Activated T-cell treated with anti-CD3 and anti-CD28 coated beads, Interleukin-2, amount 50 U/mL, for 24 hours (primary cell): Measurements from ENCODE around the gene MYH9.

ENCODE experiments used
- DNase-seq: peaks from one replicate; pipeline ENCODE4 v3.0.0-alpha.2; 2020
- H3K27ac Mint-ChIP-seq: 2 replicates; pipeline ENCODE4 v1.8.0; 2020; ENCODE audit warnings: mild to moderate bottlenecking, mixed read lengths
- H3K27me3 Mint-ChIP-seq: 2 replicates; pipeline ENCODE4 v1.8.0; 2020; ENCODE audit warnings: mixed read lengths
- H3K36me3 Mint-ChIP-seq: 2 replicates; pipeline ENCODE4 v1.8.0; 2020; ENCODE audit warnings: low read depth, mixed read lengths
- H3K4me1 Mint-ChIP-seq: 2 replicates; pipeline ENCODE4 v1.8.0; 2020; ENCODE audit warnings: low read depth, mixed read lengths
- H3K4me3 Mint-ChIP-seq: 2 replicates; pipeline ENCODE4 v1.8.0; 2020; ENCODE audit warnings: mild to moderate bottlenecking, moderate library complexity, mixed read lengths
- H3K9me3 Mint-ChIP-seq: 2 replicates; pipeline ENCODE4 v1.8.0; 2020; ENCODE audit warnings: mixed read lengths

The MYH9 gene

DNA sequence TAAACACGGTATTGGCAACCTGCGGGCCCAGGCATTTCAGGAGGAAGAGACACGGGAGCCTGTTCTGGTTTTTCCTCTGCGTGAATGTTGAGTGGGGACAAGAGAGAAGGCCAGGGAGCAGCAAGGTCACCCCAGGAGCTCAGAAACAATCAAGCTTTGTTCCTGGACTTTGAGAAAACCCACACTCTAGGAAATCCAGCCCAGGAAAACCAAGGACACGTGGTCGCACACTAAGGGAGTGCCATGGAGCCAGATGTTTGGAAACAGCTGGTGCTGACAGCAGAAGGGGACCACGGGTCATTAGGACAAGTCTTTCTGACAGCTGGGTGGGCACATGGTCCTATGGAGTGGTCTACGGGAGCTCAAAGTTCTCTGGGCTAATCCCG lies 44.1 kb downstream of the MYH9 start:
- H3K36me3 Mint-ChIP-seq, result peaks cover 95% of the 10 kb centered on the region
- peak overlapping the region; percentile 58 for H3K4me3 Mint-ChIP-seq
- H3K9me3 Mint-ChIP-seq, result no peaks in the 10 kb centered on the region
- H3K27me3 Mint-ChIP-seq, result no peaks in the 10 kb centered on the region
- H3K4me1 Mint-ChIP-seq, result peaks cover 89% of the 10 kb centered on the region
- DNase-seq, result no peak
- H3K27ac Mint-ChIP-seq, result peak overlapping the region; percentile 94

DNA sequence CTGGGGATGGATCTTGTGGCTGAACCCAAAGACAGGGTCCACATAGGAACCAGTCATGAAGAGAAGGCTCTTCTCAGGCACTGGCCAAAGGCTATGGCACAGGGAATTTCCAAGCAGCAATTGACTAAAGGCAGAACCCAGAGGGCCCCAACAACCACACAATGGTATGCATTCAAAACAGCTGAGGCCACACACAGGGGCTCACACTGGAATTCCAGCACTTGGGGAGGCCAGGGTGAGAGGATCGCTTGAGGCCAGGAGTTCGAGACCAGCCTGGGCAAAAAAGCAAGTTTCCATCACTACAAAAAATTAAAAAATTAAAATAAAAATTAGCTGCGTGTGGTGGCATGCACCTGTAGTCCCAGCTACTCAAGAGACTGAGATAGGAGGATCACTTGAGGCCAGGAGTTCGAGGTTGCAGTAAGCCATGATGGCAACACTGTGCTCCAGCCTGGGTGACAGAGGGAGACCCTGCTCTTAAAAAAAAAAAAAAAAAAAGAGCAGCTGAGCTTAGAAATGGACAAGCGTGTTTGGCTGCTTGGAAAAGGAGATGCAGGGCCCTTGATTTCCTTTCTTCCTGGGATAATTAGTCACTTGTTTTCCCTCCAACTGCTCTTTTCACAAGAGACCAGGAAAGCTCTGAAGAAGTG lies 44.6 kb downstream of the MYH9 start:
- Mint-ChIP-seq H3K27ac (peak overlapping the region; percentile 95), H3K4me3 (peak overlapping the region; percentile 58)

DNA sequence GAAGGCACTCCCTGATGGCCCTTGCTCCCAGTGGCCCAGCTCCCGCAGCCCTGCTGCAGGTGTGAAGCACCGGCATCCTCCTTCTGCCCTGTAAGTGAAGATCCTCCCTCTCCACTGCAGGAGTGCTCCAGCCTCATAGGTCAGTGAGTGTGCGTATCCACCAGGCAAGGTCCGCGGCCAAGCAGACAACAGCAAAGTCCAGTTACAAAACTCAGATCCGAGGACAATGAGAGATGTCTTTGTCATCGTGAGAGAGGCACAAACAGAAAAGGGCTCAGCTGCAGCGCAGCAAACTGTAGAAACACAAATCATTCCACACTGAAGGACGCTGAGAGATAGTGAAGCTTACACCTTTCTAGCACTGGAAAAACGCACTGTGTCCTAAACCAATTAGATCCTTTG lies 46.1 kb downstream of the MYH9 start:
- peaks cover 98% of the 10 kb centered on the region for H3K36me3 Mint-ChIP-seq
- no peaks in the 10 kb centered on the region for H3K9me3 Mint-ChIP-seq
- H3K27me3 Mint-ChIP-seq, result no peaks in the 10 kb centered on the region
- H3K4me3 Mint-ChIP-seq, result no peak overlapping the region
- H3K27ac Mint-ChIP-seq, result peak overlapping the region; percentile 95
- DNase-seq, result no peak
- peaks cover 94% of the 10 kb centered on the region for H3K4me1 Mint-ChIP-seq

More for the DNA sequence above, 44.6 kb downstream of the MYH9 start:
- H3K9me3 Mint-ChIP-seq, result no peaks in the 10 kb centered on the region
- no peaks in the 10 kb centered on the region for H3K27me3 Mint-ChIP-seq
- peaks cover 90% of the 10 kb centered on the region for H3K4me1 Mint-ChIP-seq
- no peak for DNase-seq
- H3K36me3 Mint-ChIP-seq, result peaks cover 96% of the 10 kb centered on the region

DNA sequence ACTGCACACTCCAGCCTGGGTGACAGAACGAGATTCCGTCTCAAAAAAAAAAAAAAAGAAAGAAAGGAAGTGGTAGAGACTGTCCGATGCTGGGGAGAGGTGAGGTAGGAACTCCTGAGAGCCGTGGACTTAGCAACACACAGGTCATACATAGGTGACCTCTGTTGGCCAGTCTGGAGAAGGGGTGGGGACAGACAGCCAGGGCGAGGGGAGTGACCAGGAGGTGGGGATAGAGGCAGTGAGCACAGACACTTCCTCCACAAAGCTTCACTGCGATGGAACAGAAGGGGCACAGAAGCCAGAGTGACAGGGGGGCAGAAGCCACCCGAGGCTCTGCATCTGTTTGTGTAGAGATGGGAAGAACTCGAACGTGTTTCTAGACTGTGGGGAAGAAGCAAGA lies 47.1 kb downstream of the MYH9 start:
- no peaks in the 10 kb centered on the region for H3K9me3 Mint-ChIP-seq

DNA sequence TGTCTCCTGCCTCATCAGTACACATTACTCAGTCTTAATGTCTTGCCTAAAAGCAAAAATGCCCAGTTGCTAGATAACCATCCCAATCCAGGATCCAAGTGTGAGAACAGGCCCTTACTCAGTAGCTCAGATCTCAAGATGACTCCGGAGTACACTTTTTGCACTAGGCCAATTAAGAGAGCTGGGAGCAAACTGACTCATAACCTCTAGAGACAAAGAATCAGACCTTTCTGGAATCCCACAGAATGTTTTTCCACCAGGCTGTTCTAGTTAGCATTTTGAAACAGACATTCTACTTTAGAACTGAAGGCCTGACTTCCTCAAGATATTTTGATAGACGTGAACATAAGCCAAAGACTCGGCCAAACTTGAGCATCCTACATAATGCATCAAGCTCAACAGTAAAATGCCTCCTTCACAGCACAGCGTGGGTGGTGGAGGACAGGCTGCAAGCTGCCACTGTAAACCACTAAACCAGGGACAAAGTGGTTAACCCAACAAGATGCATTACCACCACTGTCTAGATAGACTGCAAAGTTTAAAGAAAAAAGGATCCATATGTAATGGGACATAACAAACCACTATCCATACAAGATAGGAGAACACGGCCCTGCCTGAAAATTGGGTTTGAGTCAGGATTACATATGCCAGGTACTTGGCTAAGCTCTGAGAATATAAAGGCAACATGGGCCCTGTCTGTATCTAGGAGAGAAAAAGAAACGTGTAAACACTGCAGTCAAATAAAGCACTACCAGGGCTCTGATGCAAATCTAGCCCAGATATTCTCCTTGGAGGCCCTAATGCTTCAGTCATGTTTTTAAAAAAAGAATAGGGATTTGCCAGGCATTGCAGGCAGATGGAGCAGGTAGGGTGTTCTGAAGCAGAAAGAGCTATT lies 48.3 kb downstream of the MYH9 start:
- no peak for DNase-seq
- peak overlapping the region; percentile 57 for H3K4me3 Mint-ChIP-seq

More for the DNA sequence above, 47.1 kb downstream of the MYH9 start:
- peaks cover 95% of the 10 kb centered on the region for H3K4me1 Mint-ChIP-seq
- H3K4me3 Mint-ChIP-seq, result peak overlapping the region; percentile 16
- H3K36me3 Mint-ChIP-seq, result peaks cover 98% of the 10 kb centered on the region
- no peak for DNase-seq
- H3K27ac Mint-ChIP-seq, result peak overlapping the region; percentile 95
- H3K27me3 Mint-ChIP-seq, result no peaks in the 10 kb centered on the region

DNA sequence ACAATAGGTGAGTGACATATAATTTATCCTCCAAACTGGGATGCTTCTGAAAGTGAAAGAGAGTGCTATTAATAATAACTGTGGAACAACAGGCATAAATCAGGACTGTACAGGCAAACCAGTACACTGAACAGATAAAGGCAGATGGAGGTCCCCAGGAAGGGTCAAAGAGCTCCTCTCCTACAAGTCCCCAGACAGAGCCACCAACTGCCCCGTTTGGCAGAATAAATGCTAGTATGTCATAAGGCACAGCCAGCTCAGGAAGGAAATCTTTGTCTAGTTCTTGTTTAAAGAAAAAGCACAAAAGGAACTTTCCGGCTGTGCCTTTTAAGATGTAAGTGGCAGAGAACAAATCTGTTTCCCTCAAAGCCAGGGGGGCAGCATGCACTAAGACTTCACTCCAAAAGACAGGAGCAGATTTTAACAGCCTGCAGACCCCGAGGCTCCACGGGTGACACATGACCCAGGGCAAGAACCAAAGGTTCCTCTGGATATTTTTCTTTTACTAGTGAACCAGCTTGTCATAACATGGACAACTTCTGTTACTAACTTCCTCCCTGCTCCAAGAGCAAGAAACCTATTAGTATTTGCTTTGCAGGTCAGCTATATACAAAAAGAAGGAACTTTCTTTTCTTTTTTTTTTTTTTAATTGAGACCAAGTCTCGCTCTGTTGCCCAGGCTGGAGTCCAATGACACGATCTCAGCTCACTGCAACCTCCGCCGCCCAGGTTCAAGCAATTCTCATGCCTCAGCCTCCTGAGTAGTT lies 50.2 kb downstream of the MYH9 start:
- Mint-ChIP-seq H3K27ac (peak overlapping the region; percentile 100), H3K9me3 (no peaks in the 10 kb centered on the region), H3K4me3 (peak overlapping the region; percentile 13), H3K36me3 (peaks cover 99% of the 10 kb centered on the region), H3K27me3 (no peaks in the 10 kb centered on the region), H3K4me1 (peaks cover 96% of the 10 kb centered on the region)
- DNase-seq, result no peak

More for the DNA sequence above, 48.3 kb downstream of the MYH9 start:
- peaks cover 98% of the 10 kb centered on the region for H3K36me3 Mint-ChIP-seq
- H3K27ac Mint-ChIP-seq, result peak overlapping the region; percentile 100
- no peaks in the 10 kb centered on the region for H3K9me3 Mint-ChIP-seq
- no peaks in the 10 kb centered on the region for H3K27me3 Mint-ChIP-seq
- peaks cover 95% of the 10 kb centered on the region for H3K4me1 Mint-ChIP-seq

DNA sequence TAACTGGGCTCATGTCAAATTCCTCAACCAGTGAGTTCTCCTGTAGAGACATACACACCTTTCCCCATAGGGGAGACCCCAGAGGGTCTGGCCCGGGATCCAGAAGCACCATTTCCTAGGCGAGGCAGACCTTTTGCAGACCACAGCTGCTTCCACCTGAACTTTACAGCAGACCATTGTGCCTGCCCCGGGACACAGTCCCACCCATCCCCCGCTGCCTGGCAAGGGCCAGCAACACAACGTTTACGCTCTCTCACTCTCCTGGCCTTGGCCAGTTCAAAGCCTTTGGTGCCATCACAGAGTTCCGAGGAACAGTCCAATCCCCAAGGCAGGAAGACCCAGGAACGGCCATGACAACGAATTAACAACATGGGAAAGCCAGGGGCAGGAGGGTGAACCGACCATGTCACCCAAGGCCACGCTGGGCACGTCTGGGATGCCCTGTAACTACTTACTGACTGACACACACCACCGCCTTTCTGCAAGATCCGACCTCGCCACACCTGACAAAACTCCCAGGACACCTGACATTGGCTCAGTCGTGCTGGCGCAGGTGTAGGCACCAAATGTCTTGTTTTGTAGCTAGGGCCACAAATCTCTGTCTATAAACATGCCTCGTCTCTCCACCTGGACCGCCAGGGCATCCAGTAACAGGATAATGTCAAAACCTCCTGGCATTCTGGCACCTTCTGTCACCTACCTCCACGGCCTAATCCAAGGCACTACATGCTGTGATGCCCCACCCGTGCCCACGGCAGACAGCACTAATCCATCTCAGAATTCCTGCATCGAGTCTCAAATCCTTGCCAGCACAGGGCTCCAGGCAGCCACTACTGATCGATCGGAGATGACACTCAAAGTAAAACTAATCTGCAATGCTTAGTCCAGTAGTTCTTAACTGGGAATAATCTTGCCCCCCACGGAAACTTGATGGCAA lies 51.3 kb downstream of the MYH9 start:
- Mint-ChIP-seq H3K27me3 (no peaks in the 10 kb centered on the region), H3K9me3 (no peaks in the 10 kb centered on the region), H3K36me3 (peaks cover 98% of the 10 kb centered on the region), H3K4me3 (peak overlapping the region; percentile 83), H3K4me1 (peaks cover 96% of the 10 kb centered on the region), H3K27ac (peak overlapping the region; percentile 100)
- no peak for DNase-seq

DNA sequence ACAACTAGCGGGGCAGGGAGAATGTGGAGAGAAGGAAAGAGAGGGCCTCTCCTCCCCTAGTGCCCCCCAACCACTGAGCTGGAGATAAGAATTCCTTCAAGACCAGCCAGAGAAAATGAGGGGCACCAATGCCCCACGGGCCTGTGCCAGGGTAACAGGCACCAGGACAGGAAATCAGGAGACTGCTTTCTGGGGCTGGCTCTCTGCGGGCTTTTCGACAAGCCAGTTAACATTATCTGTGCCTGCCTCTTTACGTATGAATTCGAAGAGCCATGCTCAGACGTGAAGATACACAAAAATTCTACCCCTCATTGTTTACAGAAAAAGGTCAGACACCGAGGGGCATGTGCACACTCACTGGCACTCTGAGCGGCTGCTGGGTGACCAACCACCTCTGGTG lies 52.1 kb downstream of the MYH9 start:
- Mint-ChIP-seq H3K27me3 (no peaks in the 10 kb centered on the region), H3K4me1 (peaks cover 96% of the 10 kb centered on the region), H3K27ac (peak overlapping the region; percentile 100), H3K36me3 (peaks cover 98% of the 10 kb centered on the region), H3K9me3 (no peaks in the 10 kb centered on the region), H3K4me3 (peak overlapping the region; percentile 83)
- no peak for DNase-seq

DNA sequence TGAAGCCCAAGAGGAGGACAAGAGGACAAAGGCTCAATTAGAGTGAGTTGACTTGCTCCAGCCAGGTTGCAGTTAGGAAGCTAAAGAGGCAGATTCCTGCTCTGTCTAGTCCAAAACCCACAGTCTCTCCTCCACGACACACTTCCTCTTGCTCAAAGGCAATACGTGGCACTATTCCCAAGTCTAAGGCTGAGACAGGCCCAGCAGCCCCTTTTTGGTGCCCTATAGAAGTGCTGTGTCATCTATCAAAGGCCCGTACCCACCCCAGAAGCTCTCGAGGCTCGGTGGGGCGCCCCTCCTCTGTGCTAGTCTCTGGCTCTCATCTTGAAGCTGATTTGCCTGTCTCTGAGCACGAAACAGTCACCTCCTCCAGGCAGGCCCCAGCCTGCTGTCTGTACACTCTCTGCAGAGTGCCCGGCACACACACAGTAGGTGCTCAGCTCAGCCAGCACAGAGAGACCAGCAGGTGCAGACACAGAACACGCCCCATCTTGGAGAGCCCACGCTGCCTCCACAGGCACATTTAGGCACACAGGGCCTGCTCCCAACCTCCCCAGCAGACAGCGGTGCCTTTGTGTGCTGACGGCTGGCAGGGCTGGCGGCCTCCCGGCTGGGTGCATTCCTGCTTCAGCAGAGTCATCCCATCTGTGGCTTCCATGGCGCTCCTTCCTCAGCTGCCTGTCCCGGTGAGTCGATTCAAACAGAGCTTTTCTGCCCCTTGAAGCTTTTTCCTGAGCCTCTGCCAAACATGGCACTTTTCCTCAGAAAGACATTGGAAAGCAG lies 52.8 kb downstream of the MYH9 start:
- Mint-ChIP-seq H3K27me3 (no peaks in the 10 kb centered on the region), H3K9me3 (no peaks in the 10 kb centered on the region), H3K4me1 (peaks cover 99% of the 10 kb centered on the region), H3K27ac (peak overlapping the region; percentile 100), H3K4me3 (peak overlapping the region; percentile 83), H3K36me3 (peaks cover 99% of the 10 kb centered on the region)
- no peak for DNase-seq

DNA sequence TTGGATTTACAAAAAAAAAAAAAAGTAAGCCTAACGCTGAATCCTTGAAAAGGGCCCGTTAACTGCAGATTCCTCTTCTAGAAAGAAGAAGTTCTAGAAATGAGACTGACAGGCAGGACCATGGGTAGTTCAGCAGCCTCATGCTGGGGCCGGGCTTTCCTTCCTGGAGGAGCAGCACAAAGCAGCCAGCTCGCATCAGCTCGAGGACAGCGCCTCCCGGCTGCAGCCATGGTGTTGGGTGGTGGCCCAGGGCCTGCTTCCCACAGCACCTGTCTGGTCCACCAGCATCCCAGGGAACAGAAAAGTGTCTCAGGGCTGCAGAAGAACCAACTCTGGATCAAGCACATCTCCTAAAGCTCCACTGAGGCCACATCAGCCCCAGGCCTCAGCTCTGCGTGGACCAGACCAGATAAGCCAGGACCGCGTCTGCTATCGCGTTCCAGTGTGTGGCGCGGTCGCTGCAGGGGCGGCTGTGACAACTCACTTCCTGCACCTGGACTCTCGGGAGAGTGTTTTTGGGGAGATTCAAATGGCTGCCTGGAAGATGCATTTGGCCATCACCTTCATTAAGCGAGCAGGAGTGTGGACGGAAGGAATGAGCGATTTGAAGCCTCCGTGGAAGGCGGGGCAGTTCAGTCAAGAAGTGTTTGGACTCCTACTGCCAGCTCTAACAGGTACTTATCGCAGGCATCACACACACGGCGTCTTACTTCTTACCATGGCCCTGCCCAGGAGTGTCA lies 53.5 kb downstream of the MYH9 start:
- Mint-ChIP-seq H3K4me1 (peaks cover 99% of the 10 kb centered on the region), H3K27ac (peak overlapping the region; percentile 100), H3K36me3 (peaks cover 99% of the 10 kb centered on the region), H3K9me3 (no peaks in the 10 kb centered on the region), H3K4me3 (peak overlapping the region; percentile 83), H3K27me3 (no peaks in the 10 kb centered on the region)
- peak; percentile 68 for DNase-seq

DNA sequence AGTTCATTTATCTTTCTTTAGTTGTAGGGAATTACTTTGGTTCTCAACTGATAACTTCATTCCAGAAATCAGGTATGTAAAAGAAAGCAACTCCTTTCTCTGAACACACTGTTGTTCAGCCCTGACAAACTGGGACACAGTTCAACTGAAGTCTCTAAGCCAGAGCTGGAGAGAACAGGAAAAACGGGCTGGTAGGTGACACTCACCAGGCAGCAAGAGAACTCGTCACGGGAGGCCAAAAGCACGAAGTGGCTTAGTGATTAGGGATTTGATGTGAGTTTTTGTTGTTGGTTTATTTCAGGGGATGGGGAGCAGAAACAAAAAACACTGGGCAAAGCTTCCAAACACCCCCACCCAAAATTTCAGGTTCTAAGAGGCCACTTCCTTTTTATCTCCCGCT lies 54.1 kb downstream of the MYH9 start:
- peaks cover 99% of the 10 kb centered on the region for H3K36me3 Mint-ChIP-seq
- DNase-seq, result no peak
- peaks cover 99% of the 10 kb centered on the region for H3K4me1 Mint-ChIP-seq
- H3K4me3 Mint-ChIP-seq, result peak overlapping the region; percentile 83
- H3K9me3 Mint-ChIP-seq, result no peaks in the 10 kb centered on the region
- no peaks in the 10 kb centered on the region for H3K27me3 Mint-ChIP-seq
- peak overlapping the region; percentile 100 for H3K27ac Mint-ChIP-seq

DNA sequence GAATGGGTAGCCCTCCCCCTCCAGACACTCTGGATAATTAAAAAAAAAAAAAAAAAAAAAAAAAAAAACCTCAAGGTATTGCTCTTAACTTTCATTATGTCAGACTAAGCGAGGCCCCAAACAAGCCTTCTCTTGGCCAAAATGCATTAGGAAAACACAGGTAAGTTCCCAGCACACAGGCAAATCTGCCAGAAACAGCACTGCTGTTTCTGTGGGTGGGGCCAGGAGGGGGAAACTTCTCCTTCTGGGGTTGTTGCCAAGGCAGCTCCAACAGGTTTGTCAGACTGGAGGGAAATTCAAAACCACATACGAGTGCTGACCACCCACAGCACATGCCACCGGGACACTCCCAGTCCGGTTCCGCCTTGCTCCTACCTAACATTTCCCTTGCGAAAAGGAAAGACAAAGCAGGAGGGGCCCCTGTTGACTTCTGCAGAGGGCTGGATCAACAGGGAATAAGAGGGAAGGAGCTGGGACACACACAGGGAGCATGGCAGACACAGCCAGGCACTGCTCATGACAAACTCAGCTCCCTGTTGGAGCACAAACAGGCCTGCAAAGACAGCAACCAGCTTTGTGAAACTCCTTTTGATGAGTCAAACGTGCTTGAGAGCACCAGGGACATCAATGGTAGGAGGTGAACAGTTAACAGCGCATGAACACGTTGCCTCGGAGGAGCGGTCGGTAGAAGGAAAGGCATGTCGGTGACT lies 55.0 kb downstream of the MYH9 start:
- peak overlapping the region; percentile 83 for H3K4me3 Mint-ChIP-seq

More for the DNA sequence above, 55.0 kb downstream of the MYH9 start:
- H3K27me3 Mint-ChIP-seq, result no peaks in the 10 kb centered on the region
- peaks cover 99% of the 10 kb centered on the region for H3K36me3 Mint-ChIP-seq
- H3K27ac Mint-ChIP-seq, result peak overlapping the region; percentile 100
- H3K9me3 Mint-ChIP-seq, result no peaks in the 10 kb centered on the region
- peaks cover 100% of the 10 kb centered on the region for H3K4me1 Mint-ChIP-seq
- DNase-seq, result peak; percentile 72
